ENCODE measurements around the gene TCF4.

- TF ChIP-seq, protein P1, sequence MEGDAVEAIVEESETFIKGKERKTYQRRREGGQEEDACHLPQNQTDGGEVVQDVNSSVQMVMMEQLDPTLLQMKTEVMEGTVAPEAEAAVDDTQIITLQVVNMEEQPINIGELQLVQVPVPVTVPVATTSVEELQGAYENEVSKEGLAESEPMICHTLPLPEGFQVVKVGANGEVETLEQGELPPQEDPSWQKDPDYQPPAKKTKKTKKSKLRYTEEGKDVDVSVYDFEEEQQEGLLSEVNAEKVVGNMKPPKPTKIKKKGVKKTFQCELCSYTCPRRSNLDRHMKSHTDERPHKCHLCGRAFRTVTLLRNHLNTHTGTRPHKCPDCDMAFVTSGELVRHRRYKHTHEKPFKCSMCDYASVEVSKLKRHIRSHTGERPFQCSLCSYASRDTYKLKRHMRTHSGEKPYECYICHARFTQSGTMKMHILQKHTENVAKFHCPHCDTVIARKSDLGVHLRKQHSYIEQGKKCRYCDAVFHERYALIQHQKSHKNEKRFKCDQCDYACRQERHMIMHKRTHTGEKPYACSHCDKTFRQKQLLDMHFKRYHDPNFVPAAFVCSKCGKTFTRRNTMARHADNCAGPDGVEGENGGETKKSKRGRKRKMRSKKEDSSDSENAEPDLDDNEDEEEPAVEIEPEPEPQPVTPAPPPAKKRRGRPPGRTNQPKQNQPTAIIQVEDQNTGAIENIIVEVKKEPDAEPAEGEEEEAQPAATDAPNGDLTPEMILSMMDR (IDR thresholded peaks at IDR 0.05; ENCODE audit: insufficient read depth, low read depth, low read length), result no peak
- TF ChIP-seq EZH2 (IDR thresholded peaks at IDR 0.05; ENCODE audit: insufficient read depth, low read length), result no peak
Measured at GRCh38 chr18:55550471-55550870, 37.5 kb downstream of the TCF4 start.
